CD1c-positive myeloid dendritic cell (primary cell): ENCODE results near the gene OTOP2.
"Not testable (repeated sequence)": the region's sequence is repeated elsewhere in the genome, so short reads cannot be mapped to it uniquely, and the experiment has no call there.

Experiments
- DNase-seq: peaks from one replicate; pipeline ENCODE4 v3.0.0-alpha.2; 2016; ENCODE audit errors: extremely low spot score

Gene OTOP2

DNA sequence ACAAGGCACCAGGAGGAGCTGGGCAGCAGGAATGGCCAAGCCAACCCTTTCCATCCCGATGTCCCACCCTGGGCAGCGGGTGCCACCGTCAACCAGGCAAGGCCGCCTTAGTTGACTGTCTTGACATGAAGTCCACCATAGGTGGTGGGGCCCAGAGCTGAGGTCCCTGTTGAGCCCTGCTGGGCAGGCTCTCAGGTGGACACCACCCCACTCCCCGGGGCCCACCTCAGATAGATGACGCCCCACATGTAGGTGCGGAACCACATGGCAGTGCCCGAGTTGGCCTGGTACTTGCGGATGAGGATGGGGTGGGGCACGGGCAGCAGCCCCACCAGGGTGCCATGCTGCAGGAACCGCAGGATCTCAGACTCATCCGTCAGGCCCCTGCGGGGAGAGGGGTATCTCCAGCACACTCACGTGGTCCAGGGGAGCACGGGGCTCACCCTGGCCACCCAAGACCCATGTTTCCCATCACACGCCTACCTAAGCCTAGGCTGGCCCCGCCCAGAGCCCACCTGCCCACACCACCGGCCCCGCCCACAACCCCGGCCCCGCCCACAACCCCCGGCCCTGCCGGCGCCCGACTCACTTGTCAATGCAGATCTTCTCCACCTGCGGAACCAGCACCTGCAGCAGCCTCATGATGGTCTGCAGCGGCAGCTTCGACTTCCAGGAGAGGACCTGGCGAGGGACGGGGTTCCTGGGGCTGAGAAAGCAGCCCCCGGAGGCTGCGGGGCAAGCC is 27.8 kb downstream of the OTOP2 start:
- no peak for DNase-seq

- no peak for DNase-seq
These were observed 28.5 kb downstream of the OTOP2 start for GRCh38 chr17:74952431-74953133.

GRCh38 chr17:74953134-74953687 is 29.1 kb downstream of the OTOP2 start:
- no peak for DNase-seq

DNA sequence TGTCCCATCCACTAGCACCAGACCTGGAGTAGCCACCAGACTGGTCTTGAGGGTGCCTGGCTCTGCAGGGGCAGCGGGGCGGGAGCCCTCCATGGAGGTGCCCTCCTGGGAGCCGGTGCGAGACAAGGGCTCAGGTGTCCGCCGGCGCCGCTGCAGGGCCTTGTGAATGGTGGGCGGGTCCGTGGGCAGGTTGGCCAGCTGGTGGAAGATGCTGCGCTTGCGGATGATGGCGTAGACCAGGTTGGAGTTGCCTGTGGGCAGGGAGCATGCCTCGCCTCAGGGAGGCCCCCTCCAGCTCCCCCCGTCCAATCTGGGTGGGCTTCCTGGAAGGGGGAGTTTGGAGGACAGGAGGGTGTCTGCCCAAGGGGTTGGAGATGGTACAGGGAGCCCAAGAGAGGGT is 30.0 kb downstream of the OTOP2 start:
- no peak for DNase-seq

DNA sequence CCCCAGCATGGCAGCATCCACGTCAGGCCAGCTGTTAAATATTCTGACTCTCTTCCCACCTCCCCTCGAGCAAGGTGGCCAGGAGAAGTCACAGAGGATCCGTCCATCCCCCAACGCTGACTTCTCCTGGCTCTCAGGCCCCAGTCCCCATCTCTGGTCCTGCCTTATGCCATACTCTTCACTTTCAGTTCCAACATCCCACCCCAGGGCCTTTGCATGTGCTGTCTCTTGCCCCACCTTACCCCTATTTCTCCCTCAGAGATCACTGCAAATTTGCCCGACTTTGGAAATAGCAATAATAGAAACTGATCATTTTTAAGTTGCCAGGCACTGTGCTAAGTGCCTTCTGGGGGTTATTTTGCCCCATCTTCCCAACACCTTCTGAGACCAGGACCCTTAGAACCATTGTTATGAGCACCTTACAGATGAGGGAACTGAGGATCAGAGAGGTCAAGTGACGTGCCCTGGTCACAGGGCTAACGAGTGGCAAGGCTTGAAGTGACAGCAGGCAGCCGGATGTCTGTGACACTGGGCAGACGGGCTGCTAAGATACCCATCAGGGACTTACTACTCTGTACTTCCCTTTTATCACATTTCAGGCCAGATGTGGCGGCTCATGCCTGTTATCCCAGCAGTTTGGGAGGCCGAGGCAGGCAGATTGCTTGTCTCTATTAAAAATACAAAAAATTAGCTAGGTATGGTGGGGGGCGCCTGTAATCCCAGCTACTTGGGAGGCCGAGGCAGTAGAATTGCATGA is 30.8 kb downstream of the OTOP2 start:
- DNase-seq, result no peak

DNA sequence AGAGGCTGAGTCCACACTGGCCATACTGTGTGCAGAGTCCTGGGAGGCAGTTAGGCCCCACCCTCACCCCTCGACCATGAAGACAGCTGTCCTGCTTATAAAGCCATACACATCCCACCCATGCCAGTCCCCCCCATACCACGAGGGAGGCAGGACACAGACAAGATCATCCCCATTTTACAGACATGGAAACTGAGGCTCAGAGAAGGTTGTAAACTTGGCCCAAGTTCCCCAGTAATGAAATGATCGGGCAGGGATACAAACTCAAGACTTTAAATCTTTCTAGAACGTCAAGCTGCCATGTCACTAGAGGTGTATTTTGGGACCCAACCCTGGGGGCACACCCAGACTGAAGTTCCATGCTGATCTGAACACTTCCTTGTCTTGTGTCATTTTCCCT is 32.0 kb downstream of the OTOP2 start:
- no peak for DNase-seq

GRCh38 chr17:74957935-74958740 is 34.1 kb downstream of the OTOP2 start:
- peak; percentile 75 for DNase-seq

GRCh38 chr17:74959826-74960515 is 35.9 kb downstream of the OTOP2 start:
- no peak for DNase-seq

- peak; percentile 25 for DNase-seq
These were observed 36.7 kb downstream of the OTOP2 start for GRCh38 chr17:74960570-74961342.

DNA sequence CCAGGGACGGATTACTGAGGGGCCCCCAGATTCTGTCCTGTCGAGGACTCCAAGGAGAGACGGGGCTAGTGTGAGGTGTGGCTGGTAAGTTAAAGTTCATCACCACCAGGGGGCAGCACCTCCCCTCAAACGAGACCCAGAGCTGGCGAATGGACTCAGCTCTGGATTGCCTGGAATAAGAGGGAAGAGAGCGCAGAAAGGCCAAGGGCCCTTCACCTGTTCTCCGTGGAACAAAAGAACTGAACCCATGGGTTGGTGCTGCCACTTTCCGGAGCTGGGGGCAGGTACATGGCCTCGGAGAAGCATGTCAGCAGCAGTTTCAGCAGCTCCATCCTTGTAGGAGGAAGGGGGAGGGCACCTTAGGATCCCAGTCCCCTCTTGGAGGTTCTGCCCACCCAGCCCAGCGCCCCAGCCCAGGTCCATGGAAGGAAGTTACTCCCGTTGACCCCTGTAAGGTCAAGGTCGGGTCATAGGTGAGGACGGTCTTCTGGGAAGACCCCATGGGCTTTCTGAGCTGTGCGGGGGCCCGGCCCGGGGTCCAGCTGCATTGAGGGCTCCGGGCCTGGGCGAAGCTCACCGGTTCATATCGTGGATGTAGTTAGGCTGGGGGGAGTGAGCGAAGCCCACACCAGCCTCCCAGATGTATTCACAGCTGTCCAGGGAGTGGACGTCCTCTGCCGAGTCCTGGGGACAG is 37.7 kb downstream of the OTOP2 start:
- peak; percentile 89 for DNase-seq

- no peak for DNase-seq
These were observed 38.7 kb downstream of the OTOP2 start for GRCh38 chr17:74962622-74963394.

- DNase-seq, result no peak
These were observed 39.6 kb downstream of the OTOP2 start for GRCh38 chr17:74963656-74964055.

DNA sequence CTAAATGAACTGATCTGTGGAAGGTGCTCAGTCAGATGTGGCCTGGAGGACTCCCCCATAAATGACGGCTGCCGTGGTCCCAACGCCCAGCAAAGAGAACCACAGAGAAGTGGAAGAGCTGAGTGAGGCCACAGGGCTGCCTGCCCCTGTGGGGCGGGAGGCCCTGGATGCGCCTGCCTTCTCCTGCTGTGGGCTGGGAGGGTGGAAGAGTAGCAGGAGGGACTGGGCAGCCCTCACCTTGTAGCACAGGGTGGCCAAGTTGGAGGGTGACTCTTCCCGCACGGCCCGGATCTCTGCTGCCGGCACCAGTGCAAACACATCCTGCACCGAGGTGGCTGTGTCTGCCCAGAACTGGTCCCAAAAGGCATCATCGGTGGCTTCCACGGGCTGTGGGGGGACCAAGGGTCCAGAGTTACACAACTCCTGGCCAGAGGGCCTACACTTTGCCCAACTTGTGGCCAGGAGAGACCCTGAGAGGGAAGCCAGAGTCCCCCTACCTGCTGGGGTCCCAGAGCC is 40.2 kb downstream of the OTOP2 start:
- no peak for DNase-seq

DNA sequence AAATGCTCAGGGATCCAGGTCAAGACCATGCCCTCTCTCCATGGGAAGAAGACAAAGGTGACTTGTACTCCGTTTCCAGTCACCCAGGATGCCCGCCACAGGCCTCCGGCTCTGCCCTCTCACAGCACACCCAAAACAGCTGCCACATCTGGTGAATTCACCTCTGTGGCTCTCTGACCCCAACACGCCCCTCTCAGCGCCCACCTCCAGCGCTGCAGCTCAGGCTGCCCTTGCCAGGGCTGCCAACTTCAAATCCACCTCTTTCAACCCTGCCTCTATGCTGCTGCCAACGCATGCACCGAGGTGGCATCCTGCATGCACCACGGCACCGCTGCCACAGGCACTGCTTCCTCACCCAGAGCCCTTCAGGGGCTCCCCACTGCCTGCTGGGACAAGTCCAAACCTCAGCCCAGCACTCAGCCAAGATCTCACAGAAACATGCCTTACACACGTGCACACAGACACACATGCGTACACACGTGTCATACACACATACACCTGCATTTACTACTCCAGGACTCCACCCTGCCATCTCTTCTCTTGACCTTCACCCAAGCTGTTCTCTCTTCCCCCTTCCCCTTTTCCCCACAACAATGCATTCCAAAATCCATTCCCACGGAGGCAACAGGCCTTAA is 41.0 kb downstream of the OTOP2 start:
- no peak for DNase-seq

GRCh38 chr17:74968361-74968780 is 44.3 kb downstream of the OTOP2 start:
- no peak for DNase-seq

- DNase-seq, result not testable (repeated sequence)
These were observed 45.4 kb downstream of the OTOP2 start for GRCh38 chr17:74969501-74969900.

DNA sequence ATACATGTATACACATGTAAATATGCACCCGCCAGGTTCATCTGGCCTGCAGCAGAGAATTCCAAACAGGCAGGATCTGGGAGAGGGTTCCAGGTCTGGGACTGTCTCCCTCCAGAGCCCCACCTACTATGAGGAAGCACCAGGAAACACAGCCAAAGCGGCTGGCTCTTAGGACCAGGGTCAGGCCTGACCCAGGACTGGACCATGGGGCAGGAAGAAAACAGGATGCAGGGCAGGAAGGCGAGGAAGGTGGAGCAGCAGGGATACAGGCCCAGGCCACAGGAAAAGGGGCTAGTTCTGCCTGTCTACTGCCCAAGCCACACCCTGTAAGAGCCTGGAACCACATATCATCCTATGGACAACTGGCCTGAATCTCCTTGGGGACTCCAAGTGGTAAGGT is 46.3 kb downstream of the OTOP2 start:
- DNase-seq, result no peak
